ENCODE results near the gene DR1.

- TF ChIP-seq CTCF (IDR thresholded peaks at IDR 0.05 in 4 of 5, conservative IDR thresholded peaks at IDR 0.05 in 1 of 5) (no peak), POLR2A (IDR thresholded peaks at IDR 0.05) (no peak)
These were observed 3.8 kb downstream of the DR1 start for GRCh38 chr1:93349231-93350135.

Data from gastrocnemius medialis (tissue), 4 donors.